Activated CD4-positive, alpha-beta T cell treated with anti-CD3 and anti-CD28 coated beads for 36 hours (primary cell): Measurements from ENCODE around the gene RBM19. TPM values are rescaled to one million over a fixed set of nuclear protein-coding genes. Genes with fewer than 3 reads are reported as not detected.

Experiments
- ATAC-seq: fragments of 200-7000 bp; cut with Tn5 transposase; one replicate; pipeline ENCODE4 v1.10.0; 2021; ENCODE audit warnings: mild to moderate bottlenecking, moderate library complexity
- CTCF ChIA-PET: fragments of 350-600 bp; sonication (Branson Sonifier 250); formaldehyde crosslinking; loops from one replicate; lab custom pipeline; 2021; ENCODE audit warnings: antibody characterized with exemption; lab: Charles Lee
- POLR2A ChIA-PET: fragments of 350-600 bp; sonication (Branson Sonifier 250); formaldehyde crosslinking; loops from one replicate; lab custom pipeline; 2021; ENCODE audit warnings: antibody characterized with exemption, inconsistent platforms; lab: Charles Lee
- DNase-seq: peaks from one replicate; pipeline ENCODE4 v3.0.0-alpha.2; 2020
- H3K27ac Mint-ChIP-seq: one replicate; pipeline ENCODE4 v1.8.0; 2021; ENCODE audit warnings: mixed read lengths
- H3K27me3 Mint-ChIP-seq: one replicate; pipeline ENCODE4 v1.8.0; 2021; ENCODE audit warnings: mixed read lengths
- H3K36me3 Mint-ChIP-seq: one replicate; pipeline ENCODE4 v1.8.0; 2021; ENCODE audit warnings: low read depth, mixed read lengths
- H3K4me1 Mint-ChIP-seq: one replicate; pipeline ENCODE4 v1.8.0; 2021; ENCODE audit warnings: mixed read lengths
- H3K4me3 Mint-ChIP-seq: one replicate; pipeline ENCODE4 v1.8.0; 2021; ENCODE audit warnings: mild to moderate bottlenecking, moderate library complexity, mixed read lengths
- H3K9me3 Mint-ChIP-seq: one replicate; pipeline ENCODE4 v1.8.0; 2021; ENCODE audit warnings: low read depth, mixed read lengths
- intact Hi-C, 2 experiments: fragments of 100-400 bp; cut with DNase I in 1 of 2; cut with micrococcal nuclease in 1 of 2; formaldehyde crosslinking; loops; one replicate each; pipeline versions ENCODE4 v1.14.2 to v1.15.1; 2022 to 2024; cut with DNase I, micrococcal nuclease
- total RNA-seq, 2 experiments: library from RNA; stranded (reverse); gene quantifications; one replicate each; pipeline ENCODE4 v1.2.3, GENCODE V29; 2021

Gene RBM19
- total RNA-seq, 2 experiments from 2014 or later = 79.6 to 93.5 TPM

DNA sequence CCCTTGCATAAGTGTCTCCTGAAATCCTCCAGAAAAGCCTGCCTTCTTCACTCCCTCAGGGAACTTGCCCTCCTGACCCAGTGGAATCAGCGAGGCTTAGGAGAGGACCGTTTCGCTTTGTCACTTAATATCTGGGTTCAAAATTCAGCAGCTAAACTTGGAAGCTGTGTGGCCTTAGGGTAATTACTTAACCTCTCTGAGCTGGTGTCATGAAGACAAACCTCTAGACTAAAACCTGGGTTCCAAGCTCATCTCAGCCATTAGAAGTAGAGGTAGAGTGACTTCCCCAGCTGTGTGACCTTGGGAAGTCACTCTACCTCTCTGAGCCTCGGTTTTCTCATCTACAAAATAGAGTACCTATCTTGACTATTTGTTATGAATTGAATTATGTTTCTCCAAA is 18.3 kb upstream of the RBM19 start:
- H3K9me3 Mint-ChIP-seq = no peaks in the 10 kb centered on the region
- H3K4me3 Mint-ChIP-seq = no peak overlapping the region
- no peaks in the 10 kb centered on the region for H3K36me3 Mint-ChIP-seq
- H3K27ac Mint-ChIP-seq = no peak overlapping the region
- H3K4me1 Mint-ChIP-seq = no peaks in the 10 kb centered on the region
- ChIA-PET CTCF (interaction anchor here (0.6 to 0.8 kb wide), 2 partner anchors 471 to 524 kb away, joined by 3 read pairs; no protein-coding TSS in a partner anchor), POLR2A (no interaction called here)
- H3K27me3 Mint-ChIP-seq = peaks cover 13% of the 10 kb centered on the region
- intact Hi-C loops = loop anchor here in 1 of 2 experiments (10.0 kb wide), 1 partner anchor 1930 kb away; no protein-coding TSS in a partner anchor
- DNase-seq (no peak), ATAC-seq (no peak)

DNA sequence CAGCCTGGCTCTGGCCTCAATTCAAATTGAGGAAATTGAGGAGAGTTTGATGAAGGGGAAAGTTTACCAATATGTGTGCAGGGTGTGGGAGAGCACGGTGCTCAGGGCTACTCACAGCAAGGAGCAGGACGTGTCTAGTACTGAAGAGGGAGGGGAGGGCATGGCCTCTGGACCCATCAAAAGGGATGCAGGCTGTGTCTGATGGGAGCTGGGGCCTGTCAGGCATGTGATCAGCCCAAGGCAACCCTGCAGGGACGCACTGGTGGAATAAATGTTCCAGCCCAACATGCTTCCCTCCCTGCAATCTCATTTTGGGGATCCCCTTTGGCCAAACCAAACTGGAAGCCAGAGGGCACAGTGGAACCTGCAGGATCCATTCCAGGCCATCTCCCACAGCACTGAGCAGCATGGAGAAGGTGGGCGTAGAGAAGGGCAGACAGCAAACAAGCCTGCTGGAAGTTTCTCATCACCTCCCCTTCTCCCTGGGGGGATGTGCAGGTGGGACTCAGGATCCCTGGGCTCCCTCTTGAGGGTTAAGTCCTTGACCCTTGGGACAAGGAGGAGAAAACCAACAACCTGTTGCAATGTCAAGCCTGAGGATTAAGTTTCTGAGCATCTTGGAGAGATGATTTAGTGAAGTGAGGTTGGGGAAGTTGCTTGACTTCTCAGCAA is 17.8 kb upstream of the RBM19 start:
- no peaks in the 10 kb centered on the region for H3K36me3 Mint-ChIP-seq
- intact Hi-C loops = loop anchor here in 1 of 2 experiments (10.0 kb wide), 1 partner anchor 1931 kb away; no protein-coding TSS in a partner anchor
- H3K4me1 Mint-ChIP-seq = no peaks in the 10 kb centered on the region
- CTCF ChIA-PET = interaction anchor here (0.6 kb wide), 1 partner anchor 471 kb away, joined by 3 read pairs; no protein-coding TSS in a partner anchor
- peaks cover 9% of the 10 kb centered on the region for H3K27me3 Mint-ChIP-seq
- ATAC-seq (no peak), DNase-seq (no peak)
- H3K9me3 Mint-ChIP-seq = no peaks in the 10 kb centered on the region
- POLR2A ChIA-PET = no interaction called here
- H3K27ac Mint-ChIP-seq = no peak overlapping the region
- no peak overlapping the region for H3K4me3 Mint-ChIP-seq

DNA sequence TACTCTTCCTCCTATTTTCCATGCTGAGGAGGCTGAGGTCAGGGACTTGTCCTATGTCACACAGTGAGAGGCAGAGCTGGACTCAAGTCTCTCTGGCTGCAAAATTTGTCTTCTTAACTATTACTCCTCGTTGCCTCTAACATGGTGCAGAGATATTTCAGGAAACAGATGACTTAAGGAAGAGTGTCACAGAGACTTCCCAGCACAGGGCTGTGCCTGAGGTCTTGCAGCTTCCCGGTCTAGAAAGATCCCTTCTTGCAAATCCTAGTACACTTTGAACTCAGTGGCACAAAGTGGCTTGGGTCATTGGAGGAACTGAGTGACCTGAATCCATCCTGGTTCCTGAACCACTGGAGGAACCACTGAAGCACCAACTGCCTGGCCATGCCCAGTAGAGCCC is 17.1 kb upstream of the RBM19 start:
- Mint-ChIP-seq H3K4me1 (no peaks in the 10 kb centered on the region), H3K36me3 (no peaks in the 10 kb centered on the region), H3K9me3 (no peaks in the 10 kb centered on the region), H3K27me3 (peaks cover 7% of the 10 kb centered on the region), H3K4me3 (no peak overlapping the region), H3K27ac (no peak overlapping the region)
- ATAC-seq = no peak
- intact Hi-C loops = loop anchor here in 1 of 2 experiments (10.0 kb wide), 1 partner anchor 1932 kb away; no protein-coding TSS in a partner anchor
- ChIA-PET CTCF (interaction anchor here (0.6 to 0.8 kb wide), 2 partner anchors 471 to 1974 kb away, joined by 3 read pairs; no protein-coding TSS in a partner anchor), POLR2A (interaction anchor here (0.7 kb wide), 1 partner anchor 51 kb away, joined by 3 read pairs; no protein-coding TSS in a partner anchor)
- DNase-seq = no peak

DNA sequence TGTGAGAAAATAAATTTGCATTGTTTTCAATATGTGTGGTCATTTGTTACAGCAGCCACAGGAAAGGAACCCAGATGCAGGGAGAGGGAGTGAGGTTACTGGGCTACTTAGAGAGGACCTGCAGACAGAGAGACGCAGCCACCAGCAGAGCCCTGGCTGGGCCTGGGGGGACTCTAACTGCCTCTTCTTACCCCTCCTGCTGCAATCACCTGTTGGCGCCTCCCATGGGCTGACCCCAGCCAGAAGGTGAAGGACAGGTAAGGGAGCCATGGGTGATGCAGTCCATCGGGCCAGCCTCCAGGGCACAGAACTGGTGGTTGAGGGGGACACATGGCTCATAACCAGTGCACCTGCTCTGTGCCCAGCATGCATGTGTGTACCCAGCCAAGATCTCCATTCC is 15.8 kb upstream of the RBM19 start:
- no peak overlapping the region for H3K4me3 Mint-ChIP-seq
- no peak for ATAC-seq
- no peaks in the 10 kb centered on the region for H3K9me3 Mint-ChIP-seq
- no peak for DNase-seq
- CTCF ChIA-PET = interaction anchor here (0.8 to 1.8 kb wide), 4 partner anchors 15 to 680 kb away, joined by 3 to 9 read pairs (median 4); partner anchors contain the start of gene RBM19
- peaks cover 5% of the 10 kb centered on the region for H3K27me3 Mint-ChIP-seq
- POLR2A ChIA-PET = no interaction called here
- H3K36me3 Mint-ChIP-seq = no peaks in the 10 kb centered on the region
- no peaks in the 10 kb centered on the region for H3K4me1 Mint-ChIP-seq
- intact Hi-C loops = loop anchor here (2.0 to 10.0 kb wide), 4 partner anchors 681 to 1935 kb away; no protein-coding TSS in a partner anchor
- H3K27ac Mint-ChIP-seq = no peak overlapping the region

DNA sequence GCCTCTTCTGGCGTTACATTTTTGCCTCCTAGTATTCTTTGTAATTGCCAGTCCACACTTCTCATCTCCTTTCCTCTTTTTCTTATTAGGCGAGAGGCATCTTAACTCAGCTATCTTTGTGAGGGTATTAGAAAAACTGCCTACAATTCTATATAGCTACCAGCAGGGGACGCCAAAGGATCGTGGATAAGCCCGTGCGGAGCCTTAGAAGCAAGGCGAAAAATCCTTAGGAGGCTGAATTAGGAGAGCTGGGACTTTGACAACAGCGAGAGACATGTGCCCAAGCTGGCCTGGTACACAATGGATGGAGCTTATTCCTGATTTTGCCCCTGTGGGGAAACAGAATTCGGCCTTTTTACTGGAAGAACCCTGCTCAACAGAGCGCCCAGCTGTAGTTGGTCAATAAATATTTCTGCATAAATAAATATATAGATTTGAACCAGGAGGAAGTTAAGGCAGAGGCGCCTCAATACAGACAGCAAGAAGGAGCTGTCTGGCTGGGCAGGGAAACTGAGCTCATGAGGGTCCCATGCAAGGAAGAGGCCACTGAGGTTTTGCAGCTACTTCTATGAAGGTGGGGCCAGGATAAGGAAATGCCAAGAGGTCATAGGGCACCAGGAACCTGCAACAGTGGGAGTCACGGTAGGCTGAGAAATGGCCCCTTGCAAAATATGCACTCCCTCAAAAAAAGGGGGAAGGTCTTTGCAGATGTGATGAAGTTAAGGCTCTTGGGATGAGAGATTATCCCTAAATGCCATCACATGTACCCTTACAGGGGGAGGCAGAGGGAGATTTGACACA is 14.6 kb upstream of the RBM19 start:
- ChIA-PET CTCF (interaction anchor here (0.5 to 1.8 kb wide), 21 partner anchors 9 to 1967 kb away, joined by 3 to 40 read pairs (median 3); no protein-coding TSS in a partner anchor), POLR2A (interaction anchor here (0.5 kb wide), 1 partner anchor 15 kb away, joined by 6 read pairs; no protein-coding TSS in a partner anchor)
- Mint-ChIP-seq H3K4me1 (no peaks in the 10 kb centered on the region), H3K9me3 (no peaks in the 10 kb centered on the region), H3K27ac (no peak overlapping the region), H3K36me3 (no peaks in the 10 kb centered on the region), H3K27me3 (peaks cover 10% of the 10 kb centered on the region), H3K4me3 (no peak overlapping the region)
- DNase-seq (peak; percentile 62), ATAC-seq (peak; percentile 69)
- intact Hi-C loops = loop anchor here (1.0 to 10.0 kb wide), 5 partner anchors 528 to 1936 kb away; no protein-coding TSS in a partner anchor

DNA sequence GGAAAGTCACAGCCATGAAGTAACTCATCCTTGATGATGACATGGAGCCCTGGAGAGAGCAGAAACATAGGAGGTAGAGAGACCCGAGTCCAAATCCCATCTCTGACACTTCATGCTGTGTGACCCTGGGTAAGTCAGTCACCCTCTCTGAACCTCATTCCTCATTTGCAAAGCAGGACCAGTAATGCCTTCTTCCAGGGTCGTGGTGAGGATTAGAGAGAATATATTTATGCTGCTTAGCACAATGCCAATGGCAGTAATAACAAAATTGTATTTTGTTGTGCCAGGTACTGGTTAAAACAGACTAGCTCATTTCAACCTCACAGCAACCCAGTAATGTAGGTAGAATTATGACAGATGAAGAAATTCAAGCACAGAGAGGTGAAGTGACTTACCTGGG is 13.9 kb upstream of the RBM19 start:
- intact Hi-C loops = loop anchor here (1.0 to 10.0 kb wide), 5 partner anchors 528 to 1937 kb away; no protein-coding TSS in a partner anchor
- Mint-ChIP-seq H3K4me1 (no peaks in the 10 kb centered on the region), H3K27me3 (peaks cover 14% of the 10 kb centered on the region), H3K27ac (no peak overlapping the region), H3K36me3 (no peaks in the 10 kb centered on the region), H3K9me3 (no peaks in the 10 kb centered on the region), H3K4me3 (no peak overlapping the region)
- ATAC-seq (no peak), DNase-seq (no peak)
- POLR2A ChIA-PET = no interaction called here
- CTCF ChIA-PET = interaction anchor here (0.5 to 1.8 kb wide), 16 partner anchors 8 to 1938 kb away, joined by 3 to 40 read pairs (median 4); no protein-coding TSS in a partner anchor

DNA sequence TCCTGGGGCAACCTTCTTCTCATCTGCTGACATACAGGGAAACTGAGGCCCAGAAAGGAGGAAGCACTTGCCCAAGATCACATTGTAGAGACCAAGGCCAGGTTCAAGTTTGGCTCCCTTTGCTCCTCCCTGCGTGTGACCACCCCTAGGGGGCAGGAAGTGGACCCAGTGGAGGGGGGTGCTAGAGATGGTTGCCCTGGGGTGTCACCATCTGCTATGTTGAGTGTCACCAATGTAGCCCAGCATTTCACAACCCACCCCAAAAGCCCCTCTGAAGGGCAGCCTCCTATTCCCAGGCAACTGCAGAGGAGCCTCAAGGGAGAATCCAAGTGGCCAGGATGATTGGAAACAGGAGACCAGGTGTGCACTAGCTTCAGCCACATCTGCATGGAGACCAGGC is 12.0 kb upstream of the RBM19 start:
- Mint-ChIP-seq H3K36me3 (no peaks in the 10 kb centered on the region), H3K4me1 (no peaks in the 10 kb centered on the region), H3K9me3 (no peaks in the 10 kb centered on the region), H3K27ac (no peak overlapping the region), H3K4me3 (no peak overlapping the region), H3K27me3 (peaks cover 27% of the 10 kb centered on the region)
- POLR2A ChIA-PET = no interaction called here
- DNase-seq (no peak), ATAC-seq (no peak)
- CTCF ChIA-PET = interaction anchor here (0.6 to 1.4 kb wide), 4 partner anchors 340 to 1945 kb away, joined by 3 to 5 read pairs (median 4); no protein-coding TSS in a partner anchor
- intact Hi-C loops = no loop called here

DNA sequence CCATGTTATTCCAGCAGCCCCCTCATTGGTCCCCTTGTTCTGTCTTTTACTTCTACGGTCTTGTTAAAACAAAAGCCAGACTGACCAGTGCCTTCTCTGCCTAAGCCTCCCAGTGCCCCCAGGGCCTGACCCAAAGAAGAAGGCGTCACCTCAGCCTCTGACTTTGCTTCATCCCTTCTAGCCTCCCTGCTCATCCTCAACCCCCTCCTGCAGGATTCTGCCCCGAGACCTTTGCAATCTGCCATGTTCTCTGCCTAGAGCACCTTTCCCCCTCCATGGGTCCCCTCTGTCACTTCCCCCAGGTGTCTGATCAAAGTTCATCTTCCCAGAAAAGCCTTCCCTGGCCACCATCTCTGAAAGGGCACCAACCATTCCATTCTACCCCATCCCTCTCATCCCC is 7.9 kb upstream of the RBM19 start:
- DNase-seq = no peak
- ChIA-PET CTCF (no interaction called here), POLR2A (no interaction called here)
- no peak for ATAC-seq
- no peak overlapping the region for H3K4me3 Mint-ChIP-seq
- H3K27me3 Mint-ChIP-seq = peaks cover 30% of the 10 kb centered on the region
- H3K27ac Mint-ChIP-seq = no peak overlapping the region
- intact Hi-C loops = no loop called here
- H3K9me3 Mint-ChIP-seq = no peaks in the 10 kb centered on the region
- no peaks in the 10 kb centered on the region for H3K36me3 Mint-ChIP-seq
- H3K4me1 Mint-ChIP-seq = no peaks in the 10 kb centered on the region

DNA sequence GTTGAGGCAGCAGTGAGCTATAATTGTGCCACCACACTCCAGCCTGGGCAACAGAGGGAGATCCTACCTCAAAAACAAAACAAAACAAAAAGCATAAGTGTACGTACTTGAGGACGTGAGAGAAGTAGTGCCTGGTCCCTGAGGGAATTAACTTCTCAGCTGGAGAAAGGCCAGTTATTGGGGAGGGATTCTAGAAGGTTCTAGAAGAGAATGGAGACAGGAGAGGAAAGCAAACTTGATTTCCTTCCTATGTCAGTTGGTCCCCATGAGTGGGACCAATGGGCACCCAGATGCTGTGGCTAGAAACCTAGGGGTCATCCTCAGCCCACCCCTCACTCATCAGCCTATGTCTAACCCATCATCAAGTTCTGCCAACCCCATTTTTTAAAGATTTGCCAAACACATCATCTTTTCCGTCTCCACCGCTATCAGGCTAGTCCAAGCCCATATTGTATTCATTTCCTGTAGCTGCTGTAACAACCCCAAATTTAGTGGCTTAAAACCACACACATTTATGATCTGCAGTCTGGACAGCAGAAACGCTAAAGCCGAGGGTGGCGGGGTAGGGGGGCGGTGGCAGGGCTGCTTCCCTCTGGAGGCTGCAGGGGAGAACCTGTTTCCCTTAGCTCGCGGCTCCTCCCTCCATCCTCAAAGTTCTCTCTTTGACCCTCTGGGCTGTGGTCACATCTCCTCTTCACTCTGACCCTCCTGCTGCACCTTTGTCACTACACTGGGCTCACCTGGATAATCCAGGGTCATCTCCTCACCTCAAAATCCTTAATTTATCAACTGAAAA is 7.2 kb upstream of the RBM19 start:
- H3K9me3 Mint-ChIP-seq = no peaks in the 10 kb centered on the region
- no peak overlapping the region for H3K27ac Mint-ChIP-seq
- H3K4me1 Mint-ChIP-seq = no peaks in the 10 kb centered on the region
- intact Hi-C loops = no loop called here
- H3K27me3 Mint-ChIP-seq = peaks cover 29% of the 10 kb centered on the region
- ATAC-seq (no peak), DNase-seq (no peak)
- CTCF ChIA-PET = no interaction called here
- no peak overlapping the region for H3K4me3 Mint-ChIP-seq
- POLR2A ChIA-PET = no interaction called here
- no peaks in the 10 kb centered on the region for H3K36me3 Mint-ChIP-seq

DNA sequence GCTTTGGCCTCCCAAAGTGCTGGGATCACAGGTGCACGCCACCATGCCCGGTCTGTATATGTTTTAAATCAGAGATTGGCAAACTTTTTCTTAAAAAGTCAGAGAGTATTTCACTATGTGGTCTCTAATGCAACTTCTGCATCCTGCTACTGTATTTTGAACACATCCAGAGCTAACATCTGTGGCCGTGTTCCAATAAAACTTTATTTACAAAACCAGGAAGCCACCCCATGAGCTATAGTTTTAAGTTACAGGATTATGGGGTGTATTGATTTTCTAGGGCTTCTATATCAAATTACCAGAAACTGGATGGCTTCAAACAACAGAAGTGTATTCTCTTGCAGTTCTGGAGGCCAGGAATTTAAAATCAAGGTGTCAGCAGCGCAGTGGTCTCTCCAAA is 5.3 kb upstream of the RBM19 start:
- DNase-seq = no peak
- peaks cover 10% of the 10 kb centered on the region for H3K4me1 Mint-ChIP-seq
- ChIA-PET CTCF (interaction anchor here (1.6 kb wide), 1 partner anchor 9 kb away, joined by 4 read pairs; no protein-coding TSS in a partner anchor), POLR2A (no interaction called here)
- intact Hi-C loops = no loop called here
- no peaks in the 10 kb centered on the region for H3K36me3 Mint-ChIP-seq
- no peak for ATAC-seq
- no peak overlapping the region for H3K4me3 Mint-ChIP-seq
- no peaks in the 10 kb centered on the region for H3K9me3 Mint-ChIP-seq
- H3K27me3 Mint-ChIP-seq = peaks cover 24% of the 10 kb centered on the region
- no peak overlapping the region for H3K27ac Mint-ChIP-seq
